ENCODE data around the gene CEP164.

The CEP164 gene

GRCh38 chr11:117327567-117328374 lies at the start of gene CEP164:
CEP164 (plus strand) TSS chr11:117327854; CDS start chr11:117338587, 10,733 bp downstream.
- peak; percentile 85 for DNase-seq (ENCODE audit: low read depth)

GRCh38 chr11:117278347-117278746 lies 49.3 kb upstream of the CEP164 start:
- DNase-seq (ENCODE audit: low read depth), result no peak

GRCh38 chr11:117279711-117280376 lies 47.8 kb upstream of the CEP164 start:
- DNase-seq (ENCODE audit: low read depth), result no peak

GRCh38 chr11:117281159-117281558 lies 46.5 kb upstream of the CEP164 start:
- peak; percentile 98 for DNase-seq (ENCODE audit: low read depth)

- no peak for DNase-seq (ENCODE audit: low read depth)
Observed at GRCh38 chr11:117281869-117282268, 45.8 kb upstream of the CEP164 start.

- no peak for DNase-seq (ENCODE audit: low read depth)
Observed at GRCh38 chr11:117282956-117283355, 44.7 kb upstream of the CEP164 start.

- DNase-seq (ENCODE audit: low read depth), result no peak
Observed at GRCh38 chr11:117284053-117284452, 43.6 kb upstream of the CEP164 start.

GRCh38 chr11:117286588-117286987 lies 41.1 kb upstream of the CEP164 start:
- DNase-seq (ENCODE audit: low read depth), result no peak

GRCh38 chr11:117287668-117288067 lies 40.0 kb upstream of the CEP164 start:
- no peak for DNase-seq (ENCODE audit: low read depth)

- no peak for DNase-seq (ENCODE audit: low read depth)
Observed at GRCh38 chr11:117289795-117290194, 37.9 kb upstream of the CEP164 start.

GRCh38 chr11:117290809-117291396 lies 36.8 kb upstream of the CEP164 start, which contains the start of gene BACE1-AS:
BACE1-AS (plus strand) TSS chr11:117291346.
- no peak for DNase-seq (ENCODE audit: low read depth)

- DNase-seq (ENCODE audit: low read depth), result no peak
Observed at GRCh38 chr11:117292616-117293015, 35.0 kb upstream of the CEP164 start.

- no peak for DNase-seq (ENCODE audit: low read depth)
Observed at GRCh38 chr11:117295438-117296137, 32.1 kb upstream of the CEP164 start.

GRCh38 chr11:117296881-117297280 lies 30.8 kb upstream of the CEP164 start:
- DNase-seq (ENCODE audit: low read depth), result no peak

- DNase-seq (ENCODE audit: low read depth), result no peak
Observed at GRCh38 chr11:117298195-117298594, 29.5 kb upstream of the CEP164 start.

GRCh38 chr11:117299351-117300282 lies 28.0 kb upstream of the CEP164 start:
- DNase-seq (ENCODE audit: low read depth), result no peak

GRCh38 chr11:117300283-117300663 lies 27.4 kb upstream of the CEP164 start:
- no peak for DNase-seq (ENCODE audit: low read depth)

- no peak for DNase-seq (ENCODE audit: low read depth)
Observed at GRCh38 chr11:117300773-117301172, 26.9 kb upstream of the CEP164 start.

- no peak for DNase-seq (ENCODE audit: low read depth)
Observed at GRCh38 chr11:117302228-117302627, 25.4 kb upstream of the CEP164 start.

- no peak for DNase-seq (ENCODE audit: low read depth)
Observed at GRCh38 chr11:117303101-117303500, 24.6 kb upstream of the CEP164 start.

- DNase-seq (ENCODE audit: low read depth), result no peak
Observed at GRCh38 chr11:117303646-117304315, 23.9 kb upstream of the CEP164 start.
